ENCODE data around the gene MAP3K6.

DNA sequence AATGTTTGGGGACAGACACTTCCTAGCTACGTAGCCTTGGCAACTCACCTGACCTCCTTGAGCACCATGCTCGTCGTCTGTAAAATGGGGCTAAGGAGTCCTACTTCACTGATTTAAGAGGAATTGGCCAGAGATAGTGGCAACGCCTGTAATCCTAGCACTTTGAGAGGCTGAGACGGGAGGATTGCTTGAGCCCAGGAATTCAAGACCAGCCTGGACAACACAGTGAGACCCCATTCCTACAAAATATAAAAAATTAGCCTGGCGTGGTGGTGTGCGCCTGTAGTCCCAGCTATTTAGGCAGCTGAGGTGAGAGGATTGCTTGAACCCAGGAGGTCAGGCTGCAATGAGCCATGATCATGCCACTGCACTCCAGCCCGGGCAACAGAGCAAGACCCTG, 20.4 kb downstream of the MAP3K6 start:
- TF ChIP-seq POLR2A (IDR thresholded peaks at IDR 0.05), result no peak
- TF ChIP-seq, protein P1, sequence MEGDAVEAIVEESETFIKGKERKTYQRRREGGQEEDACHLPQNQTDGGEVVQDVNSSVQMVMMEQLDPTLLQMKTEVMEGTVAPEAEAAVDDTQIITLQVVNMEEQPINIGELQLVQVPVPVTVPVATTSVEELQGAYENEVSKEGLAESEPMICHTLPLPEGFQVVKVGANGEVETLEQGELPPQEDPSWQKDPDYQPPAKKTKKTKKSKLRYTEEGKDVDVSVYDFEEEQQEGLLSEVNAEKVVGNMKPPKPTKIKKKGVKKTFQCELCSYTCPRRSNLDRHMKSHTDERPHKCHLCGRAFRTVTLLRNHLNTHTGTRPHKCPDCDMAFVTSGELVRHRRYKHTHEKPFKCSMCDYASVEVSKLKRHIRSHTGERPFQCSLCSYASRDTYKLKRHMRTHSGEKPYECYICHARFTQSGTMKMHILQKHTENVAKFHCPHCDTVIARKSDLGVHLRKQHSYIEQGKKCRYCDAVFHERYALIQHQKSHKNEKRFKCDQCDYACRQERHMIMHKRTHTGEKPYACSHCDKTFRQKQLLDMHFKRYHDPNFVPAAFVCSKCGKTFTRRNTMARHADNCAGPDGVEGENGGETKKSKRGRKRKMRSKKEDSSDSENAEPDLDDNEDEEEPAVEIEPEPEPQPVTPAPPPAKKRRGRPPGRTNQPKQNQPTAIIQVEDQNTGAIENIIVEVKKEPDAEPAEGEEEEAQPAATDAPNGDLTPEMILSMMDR (IDR thresholded peaks at IDR 0.05), result no peak

Data from lower leg skin (tissue), 3 donors.